GM12864 (cell line): Measurements from ENCODE around the gene NTN3.

Experiments used
- DNase-seq: peaks from one replicate; pipeline ENCODE4 v3.0.0-alpha.2; 2011; ENCODE audit warnings: low read depth
- H3K4me3 ChIP-seq: 2 replicates; pipeline ENCODE4 v1.5.1; 2011; ENCODE audit warnings: mild to moderate bottlenecking, low read depth, low read length, control low read depth
- CTCF ChIP-seq: IDR thresholded peaks from 2 replicates; pipeline ENCODE4 v1.5.1; 2011; ENCODE audit warnings: low read depth, mild to moderate bottlenecking, moderate library complexity, low read length, control low read depth, inconsistent platforms; ENCODE audit errors: missing control alignments

NTN3 gene

GRCh38 chr16:2495041-2495440 lies 23.9 kb downstream of the NTN3 start:
- no peak for TF ChIP-seq CTCF
- no peak overlapping the region for H3K4me3 ChIP-seq
- DNase-seq: no peak

DNA sequence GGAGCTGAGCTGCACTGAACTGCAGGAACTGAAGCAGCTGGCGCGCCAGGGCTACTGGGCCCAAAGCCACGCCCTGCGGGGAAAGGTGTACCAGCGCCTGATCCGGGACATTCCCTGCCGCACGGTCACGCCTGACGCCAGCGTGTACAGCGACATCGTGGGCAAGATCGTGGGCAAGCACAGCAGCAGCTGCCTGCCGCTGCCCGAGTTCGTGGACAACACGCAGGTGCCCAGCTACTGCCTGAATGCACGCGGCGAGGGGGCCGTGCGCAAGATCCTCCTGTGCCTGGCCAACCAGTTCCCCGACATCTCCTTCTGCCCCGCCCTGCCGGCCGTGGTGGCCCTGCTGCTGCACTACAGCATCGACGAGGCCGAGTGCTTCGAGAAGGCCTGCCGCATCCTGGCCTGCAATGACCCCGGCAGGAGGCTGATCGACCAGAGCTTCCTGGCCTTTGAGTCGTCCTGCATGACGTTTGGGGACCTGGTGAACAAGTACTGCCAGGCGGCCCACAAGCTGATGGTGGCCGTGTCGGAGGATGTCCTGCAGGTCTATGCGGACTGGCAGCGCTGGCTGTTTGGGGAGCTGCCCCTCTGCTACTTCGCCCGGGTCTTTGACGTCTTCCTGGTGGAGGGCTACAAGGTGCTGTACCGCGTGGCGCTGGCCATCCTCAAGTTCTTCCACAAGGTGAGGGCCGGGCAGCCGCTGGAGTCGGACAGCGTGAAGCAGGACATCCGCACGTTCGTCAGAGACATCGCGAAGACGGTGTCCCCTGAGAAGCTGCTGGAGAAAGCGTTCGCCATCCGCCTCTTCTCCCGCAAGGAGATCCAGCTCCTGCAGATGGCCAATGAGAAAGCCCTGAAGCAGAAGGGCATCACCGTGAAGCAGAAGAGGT lies 25.4 kb downstream of the NTN3 start:
- no peak for DNase-seq
- no peak for TF ChIP-seq CTCF
- H3K4me3 ChIP-seq: no peak overlapping the region

GRCh38 chr16:2497116-2497630 lies 26.1 kb downstream of the NTN3 start:
- no peak overlapping the region for H3K4me3 ChIP-seq
- DNase-seq: no peak
- no peak for TF ChIP-seq CTCF

DNA sequence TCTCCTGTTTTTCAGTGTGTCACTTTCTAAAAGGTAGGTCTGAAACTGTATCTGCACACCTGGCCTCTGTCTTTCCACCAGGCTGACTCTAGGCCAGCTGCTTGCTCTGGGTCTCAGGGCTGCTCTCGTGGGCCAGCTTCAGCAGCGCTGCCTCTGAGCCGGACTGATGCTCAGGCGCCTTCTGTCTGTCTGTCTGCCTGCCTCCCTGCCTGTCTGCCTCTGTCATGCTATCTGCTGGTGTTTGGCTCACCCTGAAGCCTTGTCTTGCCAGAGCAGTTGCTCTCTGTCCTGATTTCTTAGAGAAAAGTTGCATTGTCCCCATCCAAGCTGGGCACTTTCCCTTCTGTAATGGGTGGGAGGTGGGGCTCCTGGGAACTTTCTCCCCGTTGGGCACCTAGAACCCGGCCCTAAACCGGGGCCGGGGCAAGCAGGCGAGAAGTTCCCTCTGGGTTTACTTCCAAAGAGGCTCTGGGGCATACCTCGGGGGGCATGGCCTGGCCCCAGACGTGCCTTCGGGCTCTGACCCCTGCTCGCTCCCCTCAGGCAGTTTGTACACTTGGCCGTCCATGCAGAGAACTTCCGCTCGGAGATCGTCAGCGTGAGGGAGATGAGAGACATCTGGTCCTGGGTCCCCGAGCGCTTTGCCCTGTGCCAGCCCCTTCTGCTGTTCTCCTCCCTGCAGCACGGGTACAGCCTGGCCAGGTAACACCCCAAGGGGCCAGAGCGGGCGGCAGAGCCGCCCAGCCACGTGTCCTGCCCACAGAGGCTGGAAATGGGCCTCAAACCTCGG lies 26.8 kb downstream of the NTN3 start:
- H3K4me3 ChIP-seq: no peak overlapping the region
- no peak for TF ChIP-seq CTCF
- no peak for DNase-seq

GRCh38 chr16:2498531-2499253 lies 27.6 kb downstream of the NTN3 start:
- TF ChIP-seq CTCF: no peak
- DNase-seq: no peak
- H3K4me3 ChIP-seq: no peak overlapping the region

DNA sequence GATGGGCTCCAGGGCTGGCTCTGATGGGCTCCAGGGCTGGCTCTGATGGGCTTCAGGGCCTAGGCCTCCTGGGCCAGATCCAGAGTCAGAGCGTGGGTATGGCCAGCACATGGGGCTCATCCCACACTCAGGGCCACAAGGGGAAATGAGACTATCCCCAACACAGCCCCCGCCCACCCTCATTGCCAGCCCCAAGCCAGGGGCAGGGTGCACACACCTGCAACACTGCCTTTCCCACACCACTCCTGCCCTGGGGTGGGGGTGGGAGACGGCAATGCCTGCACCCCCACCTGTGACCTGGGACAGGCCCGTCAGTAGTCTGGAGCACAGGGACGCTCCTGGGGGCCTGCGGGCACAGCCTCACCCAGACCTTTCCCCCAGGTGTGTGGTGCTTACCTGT lies 28.4 kb downstream of the NTN3 start:
- no peak for TF ChIP-seq CTCF
- DNase-seq: no peak
- no peak overlapping the region for H3K4me3 ChIP-seq
